Body of pancreas (tissue), 4 donors: Measurements from ENCODE around the gene TTLL9. TPM values are rescaled to one million over a fixed set of nuclear protein-coding genes. Genes with fewer than 3 reads are reported as not detected.
"Not testable (repeated sequence)": the region's sequence is repeated elsewhere in the genome, so short reads cannot be mapped to it uniquely, and the experiment has no call there.

Source experiments
- ATAC-seq: fragments of 150-250 bp; one replicate; pipeline ENCODE4 v1.9.1; 2016
- DNase-seq, 4 donors: peaks; one replicate each; pipeline ENCODE4 v3.0.0-alpha.2; 2019
- H3K27ac ChIP-seq, 4 donors: fragments of 200-600 bp; sonication (generic); 1 replicate in 3 of 4; 2 replicates in 1 of 4; pipeline versions ENCODE4 v1.5.1 to v1.6.1; 2016 to 2019; ENCODE audit warnings: mild to moderate bottlenecking in 1 of 4, mixed read lengths in 1 of 4, moderate library complexity in 1 of 4
- H3K27me3 ChIP-seq, 2 donors: fragments of 200-600 bp; sonication (generic); one replicate each; pipeline ENCODE4 v1.6.0; 2016; ENCODE audit warnings: mild to moderate bottlenecking in 1 of 2
- H3K36me3 ChIP-seq, 2 donors: fragments of 200-600 bp; sonication (generic); replicated peaks in 1 of 2; 2 replicates each; pipeline ENCODE4 v1.5.1; 2016; ENCODE audit warnings: low read depth in 2 of 2; ENCODE audit not compliant: insufficient read depth in 1 of 2
- H3K4me1 ChIP-seq: fragments of 200-600 bp; sonication (generic); one replicate; pipeline ENCODE4 v1.6.0; 2016
- H3K4me3 ChIP-seq, 2 donors: fragments of 200-600 bp; sonication (generic); 1 replicate in 1 of 2; 2 replicates in 1 of 2; pipeline ENCODE4 v1.5.1; 2016 to 2019
- H3K9me3 ChIP-seq, 3 donors: fragments of 200-600 bp; sonication (generic); 1 replicate in 2 of 3; 2 replicates in 1 of 3; pipeline ENCODE4 v1.5.1; 2016
- CTCF ChIP-seq, 7 experiments: fragments of 450-650 bp in 4 of 7; fragments of 200-600 bp in 3 of 7; sonication (generic) in 3 of 7; IDR thresholded peaks; one replicate each; pipeline ENCODE4 v1.5.1; 2016 to 2019; ENCODE audit warnings: antibody characterized with exemption in 7 of 7
- POLR2A ChIP-seq, 3 donors: fragments of 450-650 bp; IDR thresholded peaks; one replicate each; pipeline ENCODE4 v1.6.1; 2016; ENCODE audit warnings: antibody characterized with exemption in 3 of 3, mild to moderate bottlenecking in 2 of 3
- WGBS, 2 donors: methylation state at CpG; one replicate each; pipeline ENCODE4 v1.1.5; 2017; 5-methylcytosine and 5-hydroxymethylcytosine counted together
- intact Hi-C: fragments of 100-400 bp; cut with DNase I; formaldehyde crosslinking; loops from one replicate; pipeline ENCODE4 v1.15.1; 2023
- total RNA-seq, 2 donors: library from RNA; depleted of rRNA; stranded (reverse); fragments of >200 nt; gene quantifications; one replicate each; pipeline ENCODE4 v1.1.0, GENCODE V29; 2016

TTLL9 gene
- total RNA-seq, 2 donors from 2014 or later: 0.52 to 0.99 TPM

- no peak overlapping the region for H3K27ac ChIP-seq
- DNase-seq: no peak
- intact Hi-C loops: no loop called here
- H3K4me3 ChIP-seq: no peak overlapping the region
- H3K9me3 ChIP-seq: no peaks in the 10 kb centered on the region
- H3K36me3 ChIP-seq: no peaks in the 10 kb centered on the region
- 81 to 84% methylated on average over 8 of the region's 8 CpGs for WGBS, 2 donors
- no peaks in the 10 kb centered on the region for H3K4me1 ChIP-seq
- no peak for TF ChIP-seq POLR2A (IDR thresholded peaks at IDR 0.05)
- no peak for TF ChIP-seq CTCF (IDR thresholded peaks at IDR 0.05)
- no peak for ATAC-seq
- H3K27me3 ChIP-seq: no peaks in the 10 kb centered on the region
Measured at GRCh38 chr20:31924561-31924960, 54.1 kb downstream of the TTLL9 start.

- Histone ChIP-seq H3K4me3 (no peak overlapping the region), H3K36me3 (no peaks in the 10 kb centered on the region), H3K27ac (no peak overlapping the region), H3K9me3 (no peaks in the 10 kb centered on the region), H3K27me3 (no peaks in the 10 kb centered on the region), H3K4me1 (no peaks in the 10 kb centered on the region)
- TF ChIP-seq POLR2A (IDR thresholded peaks at IDR 0.05): no peak
- no peak for TF ChIP-seq CTCF (IDR thresholded peaks at IDR 0.05)
- ATAC-seq (no peak), DNase-seq (no peak)
- intact Hi-C loops: no loop called here
- WGBS, 2 donors: 56 to 60% methylated on average over 9 of the region's 9 CpGs
Measured at GRCh38 chr20:31925631-31926030, 55.2 kb downstream of the TTLL9 start.

GRCh38 chr20:31926493-31926892 lies 56.1 kb downstream of the TTLL9 start:
- DNase-seq (no peak), ATAC-seq (no peak)
- 64 to 67% methylated on average over 2 of the region's 2 CpGs for WGBS, 2 donors
- TF ChIP-seq POLR2A (IDR thresholded peaks at IDR 0.05): no peak
- TF ChIP-seq CTCF (IDR thresholded peaks at IDR 0.05): no peak
- Histone ChIP-seq H3K27ac (no peak overlapping the region), H3K36me3 (no peaks in the 10 kb centered on the region), H3K9me3 (no peaks in the 10 kb centered on the region), H3K4me3 (no peak overlapping the region), H3K27me3 (no peaks in the 10 kb centered on the region), H3K4me1 (no peaks in the 10 kb centered on the region)
- intact Hi-C loops: no loop called here

GRCh38 chr20:31927627-31928159 lies 57.3 kb downstream of the TTLL9 start:
- no peak for DNase-seq
- H3K27me3 ChIP-seq: no peaks in the 10 kb centered on the region
- 46 to 52% methylated on average over 8 of the region's 8 CpGs for WGBS, 2 donors
- H3K4me3 ChIP-seq: no peak overlapping the region
- H3K9me3 ChIP-seq: no peaks in the 10 kb centered on the region
- no peaks in the 10 kb centered on the region for H3K36me3 ChIP-seq
- no peaks in the 10 kb centered on the region for H3K4me1 ChIP-seq
- ATAC-seq: no peak
- H3K27ac ChIP-seq: no peak overlapping the region
- TF ChIP-seq POLR2A (IDR thresholded peaks at IDR 0.05) (no peak), CTCF (IDR thresholded peaks at IDR 0.05) (no peak)
- intact Hi-C loops: no loop called here

- H3K36me3 ChIP-seq, DNase-seq, H3K4me1 ChIP-seq, ATAC-seq, H3K27ac ChIP-seq, H3K27me3 ChIP-seq, H3K4me3 ChIP-seq, intact Hi-C loops, H3K9me3 ChIP-seq: not testable (repeated sequence)
- 76 to 80% methylated on average over 4 of the region's 4 CpGs for WGBS, 2 donors
Measured at GRCh38 chr20:31929631-31930030, 59.2 kb downstream of the TTLL9 start.
